Panc1 (cell line): ENCODE results near the gene FAM110C. TPM values are rescaled to one million over a fixed set of nuclear protein-coding genes. Genes with fewer than 3 reads are reported as not detected.
"Not testable (repeated sequence)": the region's sequence is repeated elsewhere in the genome, so short reads cannot be mapped to it uniquely, and the experiment has no call there.

Experiments used
- ATAC-seq: fragments of 200-7000 bp; cut with Tn5 transposase; 2 replicates; pipeline ENCODE4 v1.9.1; 2020; ENCODE audit warnings: mild to moderate bottlenecking, moderate library complexity
- BruUV-seq: library from RNA; stranded (reverse); fragments of 400-500 nt; replicated peaks from 2 replicates; lab custom pipeline; 2021; lab: Mats Ljungman, UMichigan
- CTCF ChIA-PET: fragments of 300-600 bp; sonication (Branson Sonifier 250); formaldehyde crosslinking; loops from one replicate; lab custom pipeline; 2022; ENCODE audit warnings: antibody characterized with exemption; lab: Charles Lee
- POLR2A ChIA-PET: fragments of 300-600 bp; sonication (Branson Sonifier 250); formaldehyde crosslinking; loops from one replicate; lab custom pipeline; 2022; ENCODE audit warnings: antibody characterized with exemption; lab: Charles Lee
- DNase-seq: peaks from one replicate; pipeline ENCODE4 v3.0.0-alpha.2; 2010; ENCODE audit warnings: low read depth, low spot score
- H3K27ac ChIP-seq: 2 replicates; pipeline ENCODE4 v1.5.1; 2011; ENCODE audit warnings: mild to moderate bottlenecking, low read length, inconsistent platforms
- H3K27me3 ChIP-seq: fragments of 200-500 bp; sonication (Bioruptor generic); 2 replicates; pipeline ENCODE4 v1.6.0; 2014; ENCODE audit warnings: low read length, inconsistent platforms; ENCODE audit not compliant: control insufficient read depth, insufficient read depth
- H3K36me3 ChIP-seq: fragments of 200-500 bp; sonication (Bioruptor generic); 2 replicates; pipeline ENCODE4 v1.5.1; 2014; ENCODE audit warnings: inconsistent platforms, mild to moderate bottlenecking, low read length, moderate library complexity; ENCODE audit not compliant: control insufficient read depth, insufficient read depth
- H3K4me1 ChIP-seq: 2 replicates; pipeline ENCODE4 v1.5.1; 2011; ENCODE audit warnings: inconsistent platforms, mild to moderate bottlenecking, low read length, moderate library complexity; ENCODE audit not compliant: control insufficient read depth, insufficient read depth
- H3K4me3 ChIP-seq, 2 experiments: 2 replicates each; pipeline ENCODE4 v1.5.1; 2011 to 2012; ENCODE audit warnings: low read depth in 2 of 2, low read length in 2 of 2, mild to moderate bottlenecking in 2 of 2, inconsistent platforms in 1 of 2, moderate library complexity in 1 of 2
- H3K9me3 ChIP-seq: fragments of 200-500 bp; sonication (Bioruptor generic); 2 replicates; pipeline ENCODE4 v1.5.1; 2014; ENCODE audit warnings: low read depth, mild to moderate bottlenecking, inconsistent platforms, low read length, moderate library complexity; ENCODE audit not compliant: control insufficient read depth, insufficient read depth
- CTCF ChIP-seq: fragments of 450-650 bp; IDR thresholded peaks from 2 replicates; pipeline ENCODE4 v1.5.1; 2017; ENCODE audit warnings: mild to moderate bottlenecking
- POLR2AphosphoS5 ChIP-seq: IDR thresholded peaks from 2 replicates; pipeline ENCODE4 v1.6.1; 2012; ENCODE audit warnings: mild to moderate bottlenecking, low read depth, low read length, moderate library complexity
- SIN3A ChIP-seq: IDR thresholded peaks from 2 replicates; pipeline ENCODE4 v1.6.1; 2012; ENCODE audit warnings: low read depth, mild to moderate bottlenecking, low read length, moderate library complexity, borderline replicate concordance; ENCODE audit not compliant: insufficient read depth
- TCF7L2 ChIP-seq: IDR thresholded peaks from 2 replicates; pipeline ENCODE4 v1.6.1; 2011; ENCODE audit warnings: mild to moderate bottlenecking, low read depth, low read length, inconsistent platforms
- in situ Hi-C: cut with HindIII; loops from 2 replicates; pipeline ENCODE4 v1.10.0; 2016; ENCODE audit warnings: low sequenced_read_pairs, low pct_unique_long_range_greater_than_20kb
- intact Hi-C: fragments of 100-400 bp; cut with micrococcal nuclease; formaldehyde crosslinking; loops from one replicate; pipeline ENCODE4 v1.10.0; 2022; ENCODE audit not compliant: unreplicated experiment
- total RNA-seq: library from RNA; stranded (reverse); gene quantifications from one replicate; pipeline ENCODE4 v1.2.1, GENCODE V29; 2021; ENCODE audit not compliant: unreplicated experiment
- TF ChIP-seq, protein P1 (sequence below), 2 experiments: IDR thresholded peaks; 2 replicates each; pipeline ENCODE4 v1.6.1; 2011 to 2012; ENCODE audit warnings: low read depth in 2 of 2, control low read depth in 1 of 2, low read length in 1 of 2, mild to moderate bottlenecking in 1 of 2, moderate library complexity in 1 of 2; ENCODE audit not compliant: insufficient read depth in 1 of 2

Gene FAM110C
- total RNA-seq, 1 experiment from 2014 or later: 0.13 TPM

DNA sequence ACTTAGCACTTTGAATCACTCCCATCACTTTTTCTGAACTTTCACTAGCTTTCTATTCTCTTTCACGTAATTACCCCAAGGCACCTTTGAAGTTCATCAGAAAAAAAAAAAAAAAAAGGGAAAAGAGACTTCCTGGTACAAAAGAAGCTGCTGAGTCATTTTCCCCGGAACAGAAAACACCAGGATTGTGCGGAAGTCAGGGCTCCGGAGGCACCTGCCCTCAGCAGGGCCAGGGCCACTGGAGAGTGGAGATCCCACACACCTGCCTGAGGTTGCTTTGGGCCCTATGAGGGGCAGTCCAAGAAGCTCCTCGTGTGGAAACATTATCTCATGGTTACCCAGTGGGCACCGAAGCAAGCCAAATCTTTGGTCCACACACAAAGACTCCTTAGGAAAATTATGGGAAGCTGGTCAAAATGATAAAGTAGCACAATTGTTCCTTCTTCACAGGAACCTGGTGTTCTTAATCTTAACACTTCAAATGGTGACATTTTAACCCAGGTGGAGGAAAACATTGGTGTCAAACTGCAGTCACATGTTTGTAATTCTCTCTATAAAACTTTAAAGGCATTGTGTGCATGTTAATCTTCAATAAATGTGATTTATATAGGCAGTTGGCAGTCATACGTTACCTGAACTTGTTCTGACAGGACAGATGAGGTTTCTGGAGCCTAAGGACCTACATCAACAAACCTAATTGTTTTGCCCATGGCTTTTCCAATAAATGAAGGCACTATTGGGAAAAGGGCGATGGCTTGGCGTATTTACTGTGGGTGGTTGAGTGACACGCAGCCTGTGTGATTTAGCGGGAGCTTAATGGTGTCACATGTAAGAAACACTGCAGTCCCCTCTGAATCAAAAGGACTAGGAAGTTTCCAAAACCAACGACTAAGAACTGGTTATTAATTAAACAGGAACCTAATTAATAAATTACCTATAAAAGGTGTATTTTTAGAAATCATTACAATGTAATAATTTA, 23.4 kb upstream of the FAM110C start:
- Histone ChIP-seq H3K4me1 (no peaks in the 10 kb centered on the region), H3K36me3 (no peaks in the 10 kb centered on the region), H3K27me3 (no peaks in the 10 kb centered on the region), H3K27ac (no peak overlapping the region), H3K4me3 (no peak overlapping the region), H3K9me3 (no peaks in the 10 kb centered on the region)
- CTCF ChIA-PET: interaction anchor here (0.7 kb wide), 1 partner anchor 566 kb away, joined by 6 read pairs; no protein-coding TSS in a partner anchor
- no TSS peak for BruUV-seq
- in situ Hi-C loops: no loop called here
- POLR2A ChIA-PET: no interaction called here
- DNase-seq: no peak
- no peak for ATAC-seq
- TF ChIP-seq POLR2AphosphoS5: no peak
- no peak for TF ChIP-seq TCF7L2
- no peak for TF ChIP-seq SIN3A
- TF ChIP-seq, protein P1, sequence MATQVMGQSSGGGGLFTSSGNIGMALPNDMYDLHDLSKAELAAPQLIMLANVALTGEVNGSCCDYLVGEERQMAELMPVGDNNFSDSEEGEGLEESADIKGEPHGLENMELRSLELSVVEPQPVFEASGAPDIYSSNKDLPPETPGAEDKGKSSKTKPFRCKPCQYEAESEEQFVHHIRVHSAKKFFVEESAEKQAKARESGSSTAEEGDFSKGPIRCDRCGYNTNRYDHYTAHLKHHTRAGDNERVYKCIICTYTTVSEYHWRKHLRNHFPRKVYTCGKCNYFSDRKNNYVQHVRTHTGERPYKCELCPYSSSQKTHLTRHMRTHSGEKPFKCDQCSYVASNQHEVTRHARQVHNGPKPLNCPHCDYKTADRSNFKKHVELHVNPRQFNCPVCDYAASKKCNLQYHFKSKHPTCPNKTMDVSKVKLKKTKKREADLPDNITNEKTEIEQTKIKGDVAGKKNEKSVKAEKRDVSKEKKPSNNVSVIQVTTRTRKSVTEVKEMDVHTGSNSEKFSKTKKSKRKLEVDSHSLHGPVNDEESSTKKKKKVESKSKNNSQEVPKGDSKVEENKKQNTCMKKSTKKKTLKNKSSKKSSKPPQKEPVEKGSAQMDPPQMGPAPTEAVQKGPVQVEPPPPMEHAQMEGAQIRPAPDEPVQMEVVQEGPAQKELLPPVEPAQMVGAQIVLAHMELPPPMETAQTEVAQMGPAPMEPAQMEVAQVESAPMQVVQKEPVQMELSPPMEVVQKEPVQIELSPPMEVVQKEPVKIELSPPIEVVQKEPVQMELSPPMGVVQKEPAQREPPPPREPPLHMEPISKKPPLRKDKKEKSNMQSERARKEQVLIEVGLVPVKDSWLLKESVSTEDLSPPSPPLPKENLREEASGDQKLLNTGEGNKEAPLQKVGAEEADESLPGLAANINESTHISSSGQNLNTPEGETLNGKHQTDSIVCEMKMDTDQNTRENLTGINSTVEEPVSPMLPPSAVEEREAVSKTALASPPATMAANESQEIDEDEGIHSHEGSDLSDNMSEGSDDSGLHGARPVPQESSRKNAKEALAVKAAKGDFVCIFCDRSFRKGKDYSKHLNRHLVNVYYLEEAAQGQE (IDR thresholded peaks at IDR 0.05; ENCODE audit: insufficient read depth in 1 of 2, low read depth in 2 of 2, low read length in 1 of 2): no peak
- TF ChIP-seq CTCF: no peak
- intact Hi-C loops: no loop called here

DNA sequence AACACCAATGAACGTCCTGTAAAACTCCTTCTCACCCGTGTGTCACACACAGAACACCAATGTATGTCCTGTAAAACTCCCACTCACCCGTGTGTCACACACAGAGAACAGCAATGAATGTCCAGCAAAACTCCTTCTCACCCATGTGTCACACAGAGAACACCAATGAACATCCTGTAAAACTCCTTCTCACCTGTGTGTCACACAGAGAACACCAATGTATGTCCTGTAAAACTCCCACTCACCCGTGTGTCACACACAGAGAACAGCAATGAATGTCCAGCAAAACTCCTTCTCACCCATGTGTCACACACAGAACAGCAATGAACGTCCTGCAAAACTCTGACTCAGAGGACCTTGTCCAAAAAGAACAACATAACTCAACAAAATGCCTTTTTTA, 22.3 kb upstream of the FAM110C start:
- DNase-seq: not testable (repeated sequence)

DNA sequence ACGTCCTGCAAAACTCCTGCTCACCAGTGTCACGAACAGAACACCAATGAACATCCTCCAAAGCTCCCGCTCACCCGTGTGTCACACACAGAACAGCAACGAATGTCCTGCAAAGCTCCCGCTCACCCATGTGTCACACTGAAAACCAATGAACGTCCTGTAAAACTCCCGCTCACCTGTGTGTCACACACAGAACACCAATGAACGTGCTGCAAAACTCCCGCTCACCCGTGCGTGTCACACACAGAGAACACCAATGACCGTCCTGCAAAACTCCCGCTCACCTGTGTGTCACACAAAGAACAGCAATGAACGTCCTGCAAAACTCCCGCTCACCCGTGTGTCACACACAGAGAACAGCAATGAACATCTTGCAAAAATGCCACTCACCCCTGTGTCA, 20.5 kb upstream of the FAM110C start:
- no peak overlapping the region for H3K27ac ChIP-seq
- no peak for DNase-seq
- no peaks in the 10 kb centered on the region for H3K9me3 ChIP-seq
- ChIA-PET POLR2A (no interaction called here), CTCF (no interaction called here)
- H3K4me3 ChIP-seq: no peak overlapping the region
- H3K4me1 ChIP-seq: no peaks in the 10 kb centered on the region
- TF ChIP-seq, protein P1 (IDR thresholded peaks at IDR 0.05; ENCODE audit: insufficient read depth in 1 of 2, low read depth in 2 of 2, low read length in 1 of 2): no peak
- TF ChIP-seq POLR2AphosphoS5: no peak
- TF ChIP-seq TCF7L2: no peak
- TF ChIP-seq SIN3A: no peak
- no peak for TF ChIP-seq CTCF
- in situ Hi-C loops: no loop called here
- intact Hi-C loops: no loop called here
- no peak for ATAC-seq
- H3K36me3 ChIP-seq: no peaks in the 10 kb centered on the region
- BruUV-seq: no TSS peak
- no peaks in the 10 kb centered on the region for H3K27me3 ChIP-seq

More for the DNA sequence above, 22.3 kb upstream of the FAM110C start:
- ATAC-seq, BruUV-seq, POLR2A ChIA-PET, H3K27me3 ChIP-seq, H3K27ac ChIP-seq, H3K9me3 ChIP-seq, H3K4me1 ChIP-seq, H3K4me3 ChIP-seq, H3K36me3 ChIP-seq, in situ Hi-C loops, intact Hi-C loops: not testable (repeated sequence)
- CTCF ChIA-PET: interaction anchor here (0.7 kb wide), 1 partner anchor 567 kb away, joined by 6 read pairs; no protein-coding TSS in a partner anchor
